Activated T-helper 17 cell treated with anti-CD3 and anti-CD28 coated beads, Interleukin-2, amount 50 U/mL, for 72 hours (primary cell): ENCODE results near the gene SGCD. TPM values are rescaled to one million over a fixed set of nuclear protein-coding genes. Genes with fewer than 3 reads are reported as not detected.
"Not testable (repeated sequence)": the region's sequence is repeated elsewhere in the genome, so short reads cannot be mapped to it uniquely, and the experiment has no call there.

Source experiments
- ATAC-seq: fragments of 150-1000 bp; cut with Tn5 transposase; replicated peaks from 2 replicates; pipeline ENCODE4 v1.10.0; 2021; ENCODE audit warnings: mild to moderate bottlenecking, moderate library complexity
- H3K27ac Mint-ChIP-seq: one replicate; pipeline ENCODE4 v1.8.0; 2022; ENCODE audit warnings: mixed read lengths
- H3K27me3 Mint-ChIP-seq: one replicate; pipeline ENCODE4 v1.8.0; 2022; ENCODE audit warnings: mixed read lengths
- H3K36me3 Mint-ChIP-seq: one replicate; pipeline ENCODE4 v1.8.0; 2022; ENCODE audit warnings: low read depth, mild to moderate bottlenecking, mixed read lengths
- H3K4me1 Mint-ChIP-seq: one replicate; pipeline ENCODE4 v1.8.0; 2022; ENCODE audit warnings: mixed read lengths
- H3K4me3 Mint-ChIP-seq: one replicate; pipeline ENCODE4 v1.8.0; 2022; ENCODE audit warnings: mild to moderate bottlenecking, mixed read lengths
- H3K9me3 Mint-ChIP-seq: one replicate; pipeline ENCODE4 v1.8.0; 2022; ENCODE audit warnings: mixed read lengths
- total RNA-seq, 2 donors: library from RNA; stranded (reverse); gene quantifications; one replicate each; pipeline ENCODE4 v1.2.3, GENCODE V29; 2022

The SGCD gene
- total RNA-seq, 2 donors from 2014 or later, result not detected

- H3K4me3 Mint-ChIP-seq, result no peak overlapping the region
- no peaks in the 10 kb centered on the region for H3K9me3 Mint-ChIP-seq
- no peak for ATAC-seq
- no peaks in the 10 kb centered on the region for H3K4me1 Mint-ChIP-seq
- H3K27ac Mint-ChIP-seq, result no peak overlapping the region
- no peaks in the 10 kb centered on the region for H3K36me3 Mint-ChIP-seq
- H3K27me3 Mint-ChIP-seq, result peaks cover 30% of the 10 kb centered on the region
Measured at GRCh38 chr5:156590978-156591377, 264.0 kb downstream of the SGCD start.

- Mint-ChIP-seq H3K27ac (no peak overlapping the region), H3K9me3 (no peaks in the 10 kb centered on the region), H3K27me3 (peaks cover 29% of the 10 kb centered on the region), H3K4me1 (no peaks in the 10 kb centered on the region), H3K4me3 (no peak overlapping the region), H3K36me3 (no peaks in the 10 kb centered on the region)
- ATAC-seq, result no peak
Measured at GRCh38 chr5:156591631-156592030, 264.7 kb downstream of the SGCD start.

GRCh38 chr5:156593546-156593945, 266.6 kb downstream of the SGCD start:
- peaks cover 30% of the 10 kb centered on the region for H3K27me3 Mint-ChIP-seq
- no peak for ATAC-seq
- H3K9me3 Mint-ChIP-seq, result no peaks in the 10 kb centered on the region
- no peaks in the 10 kb centered on the region for H3K4me1 Mint-ChIP-seq
- no peaks in the 10 kb centered on the region for H3K36me3 Mint-ChIP-seq
- no peak overlapping the region for H3K4me3 Mint-ChIP-seq
- H3K27ac Mint-ChIP-seq, result no peak overlapping the region

GRCh38 chr5:156594406-156594805, 267.4 kb downstream of the SGCD start:
- Mint-ChIP-seq H3K4me3 (no peak overlapping the region), H3K4me1 (no peaks in the 10 kb centered on the region), H3K9me3 (no peaks in the 10 kb centered on the region)

GRCh38 chr5:156595132-156595787, 268.3 kb downstream of the SGCD start:
- Mint-ChIP-seq H3K27me3 (peaks cover 25% of the 10 kb centered on the region), H3K9me3 (no peaks in the 10 kb centered on the region), H3K4me1 (no peaks in the 10 kb centered on the region), H3K27ac (no peak overlapping the region), H3K36me3 (no peaks in the 10 kb centered on the region), H3K4me3 (no peak overlapping the region)
- ATAC-seq, result no peak

More at GRCh38 chr5:156594406-156594805, 267.4 kb downstream of the SGCD start:
- Mint-ChIP-seq H3K36me3 (no peaks in the 10 kb centered on the region), H3K27ac (no peak overlapping the region), H3K27me3 (peaks cover 25% of the 10 kb centered on the region)
- ATAC-seq, result no peak

- H3K36me3 Mint-ChIP-seq, result no peaks in the 10 kb centered on the region
- H3K27ac Mint-ChIP-seq, result no peak overlapping the region
- H3K9me3 Mint-ChIP-seq, result peaks cover 9% of the 10 kb centered on the region
- no peak overlapping the region for H3K4me3 Mint-ChIP-seq
- H3K4me1 Mint-ChIP-seq, result no peaks in the 10 kb centered on the region
- ATAC-seq, result no peak
- peaks cover 22% of the 10 kb centered on the region for H3K27me3 Mint-ChIP-seq
Measured at GRCh38 chr5:156597276-156597675, 270.3 kb downstream of the SGCD start.

- H3K27me3 Mint-ChIP-seq, result peaks cover 10% of the 10 kb centered on the region
- no peak overlapping the region for H3K27ac Mint-ChIP-seq
- H3K4me1 Mint-ChIP-seq, result no peaks in the 10 kb centered on the region
- H3K4me3 Mint-ChIP-seq, result no peak overlapping the region
- H3K9me3 Mint-ChIP-seq, result peaks cover 12% of the 10 kb centered on the region
- ATAC-seq, result no peak
- H3K36me3 Mint-ChIP-seq, result no peaks in the 10 kb centered on the region
Measured at GRCh38 chr5:156598964-156599363, 272.0 kb downstream of the SGCD start.

GRCh38 chr5:156610582-156610981, 283.6 kb downstream of the SGCD start:
- H3K27ac Mint-ChIP-seq, H3K4me3 Mint-ChIP-seq, ATAC-seq, H3K36me3 Mint-ChIP-seq, H3K27me3 Mint-ChIP-seq, H3K4me1 Mint-ChIP-seq: not testable (repeated sequence)
- H3K9me3 Mint-ChIP-seq, result peaks cover 13% of the 10 kb centered on the region

- H3K27me3 Mint-ChIP-seq, result peaks cover 10% of the 10 kb centered on the region
- H3K4me1 Mint-ChIP-seq, result no peaks in the 10 kb centered on the region
- no peak overlapping the region for H3K27ac Mint-ChIP-seq
- H3K4me3 Mint-ChIP-seq, result no peak overlapping the region
- no peaks in the 10 kb centered on the region for H3K36me3 Mint-ChIP-seq
- H3K9me3 Mint-ChIP-seq, result peaks cover 8% of the 10 kb centered on the region
- no peak for ATAC-seq
Measured at GRCh38 chr5:156615901-156616300, 288.9 kb downstream of the SGCD start.

GRCh38 chr5:156617426-156617825, 290.5 kb downstream of the SGCD start:
- Mint-ChIP-seq H3K4me3 (no peak overlapping the region), H3K27ac (no peak overlapping the region), H3K9me3 (no peaks in the 10 kb centered on the region), H3K36me3 (no peaks in the 10 kb centered on the region), H3K27me3 (peaks cover 13% of the 10 kb centered on the region), H3K4me1 (no peaks in the 10 kb centered on the region)
- no peak for ATAC-seq

GRCh38 chr5:156618601-156619000, 291.6 kb downstream of the SGCD start:
- Mint-ChIP-seq H3K4me3 (no peak overlapping the region), H3K27ac (no peak overlapping the region), H3K27me3 (peaks cover 19% of the 10 kb centered on the region), H3K4me1 (no peaks in the 10 kb centered on the region), H3K36me3 (no peaks in the 10 kb centered on the region), H3K9me3 (no peaks in the 10 kb centered on the region)
- no peak for ATAC-seq

- H3K27me3 Mint-ChIP-seq, result peaks cover 21% of the 10 kb centered on the region
- no peaks in the 10 kb centered on the region for H3K4me1 Mint-ChIP-seq
- no peaks in the 10 kb centered on the region for H3K9me3 Mint-ChIP-seq
- ATAC-seq, result no peak
- no peaks in the 10 kb centered on the region for H3K36me3 Mint-ChIP-seq
- H3K27ac Mint-ChIP-seq, result no peak overlapping the region
- no peak overlapping the region for H3K4me3 Mint-ChIP-seq
Measured at GRCh38 chr5:156621719-156622118, 294.8 kb downstream of the SGCD start.

GRCh38 chr5:156623381-156624040, 296.5 kb downstream of the SGCD start:
- Mint-ChIP-seq H3K27ac (no peak overlapping the region), H3K4me1 (no peaks in the 10 kb centered on the region), H3K4me3 (no peak overlapping the region), H3K27me3 (peaks cover 16% of the 10 kb centered on the region), H3K36me3 (no peaks in the 10 kb centered on the region), H3K9me3 (no peaks in the 10 kb centered on the region)
- ATAC-seq, result no peak

- H3K27me3 Mint-ChIP-seq, result peaks cover 16% of the 10 kb centered on the region
- no peak overlapping the region for H3K27ac Mint-ChIP-seq
- no peak for ATAC-seq
- H3K4me3 Mint-ChIP-seq, result no peak overlapping the region
- H3K4me1 Mint-ChIP-seq, result no peaks in the 10 kb centered on the region
- H3K36me3 Mint-ChIP-seq, result no peaks in the 10 kb centered on the region
- no peaks in the 10 kb centered on the region for H3K9me3 Mint-ChIP-seq
Measured at GRCh38 chr5:156624686-156625085, 297.7 kb downstream of the SGCD start.

GRCh38 chr5:156628421-156628820, 301.5 kb downstream of the SGCD start:
- H3K27me3 Mint-ChIP-seq, result peaks cover 4% of the 10 kb centered on the region
- H3K4me3 Mint-ChIP-seq, result no peak overlapping the region
- no peaks in the 10 kb centered on the region for H3K4me1 Mint-ChIP-seq
- H3K9me3 Mint-ChIP-seq, result no peaks in the 10 kb centered on the region
- no peak for ATAC-seq
- no peaks in the 10 kb centered on the region for H3K36me3 Mint-ChIP-seq
- no peak overlapping the region for H3K27ac Mint-ChIP-seq
